HG03066 (cell line): ENCODE data around the gene SENP7.
A peak's percentile ranks its signal among the peaks of the same experiment; 100 is the strongest.
"Not testable (repeated sequence)": the region's sequence is repeated elsewhere in the genome, so short reads cannot be mapped to it uniquely, and the experiment has no call there.

ENCODE experiments used
- ATAC-seq: cut with Tn5 transposase; IDR thresholded peaks from one replicate; pipeline ENCODE4 v1.9.1; 2021; ENCODE audit warnings: low read depth; ENCODE audit not compliant: unreplicated experiment

SENP7 gene

DNA sequence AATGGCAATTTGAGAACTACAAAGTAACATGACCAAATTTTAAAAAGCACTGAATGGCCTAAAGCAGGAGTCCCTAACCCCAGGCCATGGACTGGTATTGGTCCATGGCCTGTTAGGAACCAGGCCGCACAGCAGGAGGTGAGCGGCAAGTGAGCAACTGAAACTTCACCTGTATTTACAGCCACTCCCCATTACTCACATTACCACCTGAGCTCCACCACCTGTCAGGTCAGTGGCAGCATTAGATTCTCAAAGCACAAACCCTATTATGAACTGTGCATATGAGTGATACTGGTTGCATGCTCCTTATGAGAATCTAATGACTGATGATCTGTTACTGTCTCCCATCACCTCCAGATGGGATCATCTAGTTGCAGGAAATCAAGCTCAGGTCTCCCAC lies 48.8 kb downstream of the SENP7 start:
- ATAC-seq = no peak

DNA sequence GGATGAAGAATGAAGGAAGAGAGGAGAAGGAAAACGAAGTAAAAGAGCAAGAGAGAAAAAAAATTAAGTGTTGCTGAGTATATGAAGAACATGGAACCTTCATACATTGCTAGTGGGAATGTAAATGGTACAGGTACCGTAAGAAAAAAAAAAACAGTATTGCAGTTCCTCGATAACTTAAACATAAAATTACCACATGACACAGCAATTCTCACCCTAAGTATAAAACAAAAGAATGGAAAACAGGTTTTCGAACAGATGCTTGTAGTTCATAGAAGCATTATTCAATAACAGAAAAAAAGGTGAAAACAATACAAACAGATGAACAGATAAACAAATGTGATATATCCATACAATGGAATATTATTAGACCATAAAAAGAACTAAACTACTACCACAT lies 51.6 kb downstream of the SENP7 start:
- ATAC-seq = no peak

DNA sequence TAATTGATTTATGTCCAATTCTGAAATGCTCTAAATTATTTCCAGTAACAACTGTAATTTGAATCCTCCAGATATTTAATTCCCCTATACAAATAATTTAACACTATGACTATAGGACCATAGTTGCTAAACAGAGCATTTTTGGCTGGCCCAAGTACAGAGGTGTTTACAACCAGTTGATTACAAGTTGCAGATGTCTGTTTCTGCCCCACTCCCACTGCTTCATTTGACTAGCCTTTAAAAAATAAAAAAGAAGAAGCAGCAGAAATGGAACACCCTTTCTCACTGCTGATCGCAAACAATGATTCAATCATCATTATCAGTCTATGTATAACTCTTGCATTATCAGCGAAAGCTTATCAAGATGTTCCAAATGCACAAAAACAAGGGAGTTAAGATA lies 54.6 kb downstream of the SENP7 start:
- no peak for ATAC-seq

DNA sequence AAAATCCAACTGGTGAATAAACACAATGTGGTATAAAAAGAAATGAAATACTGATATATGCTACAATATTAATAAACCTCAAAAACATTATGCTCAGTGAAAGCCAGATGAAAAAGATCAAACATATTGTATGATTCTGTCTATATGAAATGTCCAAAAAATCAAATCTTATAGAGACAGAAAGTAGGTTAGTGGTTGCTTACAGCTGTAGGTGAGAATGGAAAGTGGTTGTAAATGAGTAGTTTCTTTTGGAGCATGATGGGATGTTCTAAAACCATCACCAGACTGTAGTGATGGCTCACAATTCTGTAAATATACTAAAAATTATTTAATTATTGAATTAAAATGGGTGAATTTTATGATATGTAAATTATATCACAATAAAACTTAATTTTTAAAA lies 58.4 kb downstream of the SENP7 start:
- no peak for ATAC-seq

DNA sequence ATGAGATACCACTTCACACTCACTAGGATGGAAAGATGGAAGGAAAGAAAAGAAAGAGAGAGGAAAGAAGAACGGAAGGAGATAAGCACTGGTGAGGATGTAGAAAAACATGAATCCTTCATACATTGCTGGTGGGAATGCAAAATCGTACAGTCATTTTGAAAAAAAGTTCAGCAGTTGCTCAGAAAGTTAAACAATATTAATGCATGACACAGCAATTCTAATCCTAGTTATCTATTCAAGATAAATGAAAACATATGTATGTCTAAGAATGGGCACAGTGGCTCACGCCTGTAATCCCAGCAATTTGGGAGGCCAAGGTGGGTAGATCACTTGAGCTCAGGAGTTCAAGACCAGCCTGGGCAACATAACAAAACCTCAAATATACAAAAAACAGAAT lies 59.1 kb downstream of the SENP7 start:
- no peak for ATAC-seq

DNA sequence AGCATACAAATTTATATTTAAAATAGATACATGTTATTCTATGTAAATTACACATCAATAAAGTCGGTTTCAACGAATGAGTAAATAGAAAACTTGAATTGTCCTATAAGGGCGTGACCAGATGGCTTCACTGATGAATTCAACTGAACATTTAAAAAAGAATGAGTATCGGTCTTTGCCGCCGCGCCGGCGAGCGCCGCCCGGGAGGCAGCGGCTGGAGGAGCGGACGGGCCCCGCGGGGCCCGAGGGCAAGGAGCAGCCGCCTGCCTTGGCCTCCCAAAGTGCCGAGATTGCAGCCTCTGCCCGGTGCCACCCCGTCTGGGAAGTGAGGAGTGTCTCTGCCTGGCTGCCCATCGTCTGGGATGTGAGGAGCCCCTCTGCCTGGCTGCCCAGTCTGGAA lies 74.4 kb downstream of the SENP7 start:
- not testable (repeated sequence) for ATAC-seq

DNA sequence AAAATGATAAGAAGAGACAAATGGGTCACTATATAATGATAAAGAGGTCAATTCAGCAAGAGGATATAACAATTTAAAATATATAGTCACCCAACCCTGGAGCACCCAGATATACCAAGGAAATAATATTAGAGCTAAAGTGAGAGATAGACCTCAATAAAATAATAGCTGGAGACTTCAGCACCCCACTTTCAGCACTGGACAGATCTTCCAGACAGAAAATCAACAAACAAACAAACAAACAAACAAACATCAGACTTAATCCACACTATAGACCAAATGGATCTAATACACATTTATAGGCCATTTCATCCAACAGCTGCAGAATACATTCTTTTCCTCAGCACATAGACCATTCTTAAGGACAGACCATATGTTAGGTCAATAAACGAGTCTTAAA lies 79.4 kb downstream of the SENP7 start:
- no peak for ATAC-seq

DNA sequence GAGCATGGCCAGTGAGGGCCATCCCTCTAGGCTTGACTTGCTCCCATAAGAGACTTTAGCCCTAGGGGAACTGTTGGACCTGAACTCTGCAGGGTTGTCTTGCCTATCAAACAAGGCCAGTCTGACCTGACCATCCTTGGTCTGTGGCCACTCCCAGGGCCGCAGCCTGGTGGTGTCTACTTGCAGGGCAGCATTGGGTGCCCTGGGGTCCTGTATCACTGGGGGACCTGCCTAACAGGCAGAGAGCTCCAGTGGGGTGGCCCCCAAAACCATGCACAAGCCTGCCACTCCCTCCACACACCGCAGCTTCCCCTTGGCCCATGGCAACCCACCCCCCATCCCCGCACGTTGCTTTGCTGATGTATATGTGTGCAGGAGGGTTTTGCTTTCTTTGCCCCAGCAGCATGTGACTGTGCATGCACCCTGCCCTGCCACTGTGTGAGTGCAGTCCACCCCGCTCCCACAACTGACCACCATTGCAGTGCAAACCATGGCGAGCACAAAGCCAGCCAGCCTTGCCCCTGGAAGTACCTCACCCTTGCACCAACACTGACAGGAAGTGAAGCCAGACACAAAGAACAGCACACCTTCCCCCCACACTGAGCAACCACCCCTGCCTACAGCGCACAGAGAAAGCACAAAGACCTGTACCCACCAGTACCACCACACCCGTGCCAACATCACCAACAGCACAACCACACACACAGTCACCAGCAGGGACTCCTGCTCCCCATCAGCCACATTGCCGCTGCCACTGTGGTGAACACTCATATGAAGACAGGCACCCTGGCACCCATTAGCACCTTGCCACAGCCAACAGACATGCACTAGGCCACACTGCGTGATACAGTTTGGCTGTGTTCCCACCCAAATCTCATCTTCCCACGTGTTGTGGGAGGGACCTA lies 88.8 kb downstream of the SENP7 start:
- no peak for ATAC-seq

DNA sequence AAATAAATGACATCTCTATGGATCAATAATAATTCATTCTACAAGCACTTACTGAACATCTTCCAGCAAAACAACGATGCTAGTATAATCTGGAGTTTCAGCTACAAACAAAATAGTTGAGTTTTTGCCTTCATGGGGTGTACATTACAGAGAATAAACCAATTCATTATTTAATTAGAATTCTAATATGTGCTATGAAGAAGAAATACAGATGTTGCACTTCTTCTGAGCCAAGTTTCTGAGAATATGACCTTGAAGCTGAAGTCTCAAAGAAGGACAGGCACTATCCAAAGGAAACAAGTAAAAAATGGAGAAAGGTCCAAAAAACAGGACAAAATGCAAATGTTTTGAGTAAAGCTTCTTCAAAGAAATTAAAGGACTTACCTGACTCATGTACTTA lies 94.2 kb downstream of the SENP7 start:
- no peak for ATAC-seq

DNA sequence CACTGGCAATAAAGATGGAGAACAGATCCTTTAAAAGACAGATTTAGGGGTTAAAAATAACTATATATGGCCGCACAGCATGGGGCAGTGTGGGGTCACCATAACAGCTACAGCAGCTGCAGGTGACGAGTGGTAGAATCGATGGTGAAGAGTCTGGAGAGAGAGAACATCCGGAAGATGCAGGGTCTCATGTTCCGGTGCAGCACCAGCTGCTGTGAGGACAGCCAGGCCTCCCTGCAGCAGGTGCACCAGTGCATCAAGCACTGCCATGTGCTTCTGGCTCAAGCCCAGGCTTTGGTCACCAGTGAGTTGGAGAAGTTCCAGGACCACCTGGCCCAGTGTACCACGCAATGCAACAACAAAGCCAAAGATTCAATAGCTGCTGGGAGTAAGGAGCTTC lies 98.9 kb downstream of the SENP7 start:
- ATAC-seq = no peak

DNA sequence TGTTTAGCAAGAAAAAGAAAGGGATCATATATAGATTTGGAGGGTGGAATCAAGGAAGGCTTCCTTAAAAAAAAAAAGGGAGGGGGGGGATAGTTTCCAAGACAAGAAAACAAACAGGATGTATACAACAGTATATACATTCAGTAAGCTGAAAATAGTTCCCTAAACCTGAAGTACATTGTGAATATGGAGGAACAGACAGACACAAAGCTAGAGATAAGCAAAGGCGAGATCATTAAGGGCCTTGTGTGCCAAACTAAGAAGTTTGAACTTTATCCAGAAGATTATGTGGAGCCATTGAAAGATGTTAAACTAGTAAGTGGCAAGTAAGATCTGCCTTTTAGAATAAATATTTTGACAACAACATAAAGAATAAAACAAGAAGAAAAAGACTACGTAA lies 99.4 kb downstream of the SENP7 start:
- no peak for ATAC-seq

DNA sequence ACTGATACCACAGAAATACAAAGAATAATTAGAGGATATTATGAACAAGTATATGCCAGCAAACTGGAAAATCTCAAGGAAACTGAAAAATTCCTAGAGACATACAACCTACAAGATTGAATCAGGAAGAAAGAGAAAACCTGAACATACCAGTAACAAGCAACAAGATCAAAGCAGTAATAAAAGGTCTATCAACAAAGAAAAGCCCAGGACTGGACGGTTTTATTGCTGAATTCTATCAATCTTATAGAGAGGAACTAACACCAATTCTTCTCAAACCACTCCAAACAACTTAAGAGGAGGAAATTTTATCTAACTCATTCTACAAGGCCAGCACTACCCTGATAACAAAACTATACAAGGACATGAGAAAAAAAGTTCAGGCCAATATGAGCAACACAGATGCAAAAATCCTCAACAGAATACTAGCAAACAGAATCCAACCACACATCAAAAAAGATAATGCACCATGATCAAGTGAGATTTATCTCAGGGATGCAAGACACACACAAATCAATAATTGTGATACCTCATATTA lies 121.5 kb downstream of the SENP7 start:
- no peak for ATAC-seq

DNA sequence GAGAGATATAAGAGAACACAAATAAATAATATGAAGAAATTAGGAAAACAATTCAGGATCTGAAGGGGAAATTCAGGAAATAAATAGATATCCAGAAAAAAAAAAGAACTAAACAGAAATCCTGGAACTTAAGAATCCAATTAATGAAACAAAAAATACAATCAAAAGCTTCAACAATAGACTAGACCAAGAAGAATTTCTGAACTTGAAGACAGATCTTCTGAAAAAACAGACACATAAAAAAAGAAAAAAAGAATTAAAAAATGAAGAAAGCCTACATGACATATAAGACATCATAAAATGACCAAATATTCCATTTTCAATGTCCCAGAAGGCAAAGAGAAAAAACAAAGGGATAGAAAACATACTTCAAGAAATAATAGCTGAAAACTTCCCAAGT lies 124.3 kb downstream of the SENP7 start:
- no peak for ATAC-seq

DNA sequence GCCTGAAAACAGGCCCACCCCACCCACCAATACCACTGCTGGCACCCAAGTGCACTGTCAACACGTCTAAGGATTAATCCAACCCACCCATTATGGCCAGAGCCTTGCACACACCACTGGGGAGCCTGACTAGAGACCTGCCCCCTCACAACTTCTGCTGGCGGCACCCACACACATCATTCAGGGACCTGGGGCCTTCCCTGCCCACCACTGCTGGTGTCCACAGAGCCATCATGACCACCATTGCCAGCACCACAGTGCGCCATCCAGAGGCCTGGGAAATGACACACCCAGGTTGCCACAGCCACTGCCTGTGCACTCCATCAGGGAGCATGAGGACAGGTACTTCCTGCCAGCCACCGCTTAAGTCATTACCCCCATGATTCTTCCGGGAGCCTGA lies 125.7 kb downstream of the SENP7 start:
- no peak for ATAC-seq

DNA sequence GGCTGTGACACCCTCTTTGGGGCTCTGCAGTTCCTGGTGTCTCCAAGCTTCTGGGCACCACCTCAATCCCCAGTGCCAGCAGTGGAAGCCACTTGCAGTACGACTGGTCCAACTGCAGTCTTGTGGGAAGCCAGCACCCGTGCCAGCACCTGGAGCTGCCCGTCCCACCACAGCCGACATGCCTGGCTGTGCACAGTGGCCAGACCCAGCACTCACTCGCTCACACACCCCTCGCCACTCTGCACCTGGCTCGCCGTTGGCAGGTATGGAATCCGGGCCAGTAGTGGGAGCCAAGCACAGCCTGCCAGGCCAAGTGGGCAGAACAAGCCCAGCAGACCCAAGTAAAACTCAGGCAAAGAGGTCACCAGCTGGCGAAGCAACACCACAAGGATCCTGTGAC lies 128.6 kb downstream of the SENP7 start:
- ATAC-seq = no peak

DNA sequence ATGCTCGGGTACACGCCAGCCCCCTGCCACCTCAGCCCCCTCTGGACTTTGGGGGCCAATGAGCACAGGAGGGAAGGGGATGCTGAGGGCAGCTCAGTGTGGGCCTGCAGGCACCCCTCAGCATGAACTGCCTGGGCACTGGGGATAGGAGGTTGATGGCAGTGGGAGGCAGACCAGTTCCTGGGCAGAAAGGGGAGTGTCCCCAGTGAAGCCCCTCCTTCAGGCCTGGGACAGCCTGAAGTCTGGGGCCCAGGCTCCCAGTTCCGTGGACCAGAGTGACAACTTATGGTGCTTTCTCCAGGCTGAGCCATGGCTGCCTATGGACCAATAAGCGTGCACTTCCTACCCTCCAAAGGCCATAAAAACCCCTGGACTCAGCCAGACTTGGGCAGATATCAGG lies 129.4 kb downstream of the SENP7 start:
- ATAC-seq = no peak

DNA sequence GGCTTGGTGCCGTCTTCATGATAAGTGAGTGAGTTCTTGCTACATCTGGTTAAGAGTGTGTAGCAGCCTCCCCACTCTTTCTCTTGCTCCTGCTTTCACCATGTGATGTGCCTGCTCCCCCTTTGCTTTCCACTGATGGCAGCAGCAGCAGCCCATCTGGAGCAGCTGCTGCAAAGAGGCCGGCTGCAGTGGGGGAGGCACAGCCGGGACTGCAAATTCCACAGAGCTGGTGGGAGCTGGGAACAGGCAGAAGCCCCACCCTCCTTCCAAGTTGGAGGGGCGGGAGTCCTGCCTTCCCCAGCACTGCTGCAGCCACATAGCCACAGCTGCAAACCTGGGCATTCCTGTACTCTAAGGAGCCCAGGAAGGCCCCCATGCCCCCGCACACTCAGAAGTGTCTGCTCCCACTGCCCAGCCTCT lies 129.8 kb downstream of the SENP7 start:
- no peak for ATAC-seq

DNA sequence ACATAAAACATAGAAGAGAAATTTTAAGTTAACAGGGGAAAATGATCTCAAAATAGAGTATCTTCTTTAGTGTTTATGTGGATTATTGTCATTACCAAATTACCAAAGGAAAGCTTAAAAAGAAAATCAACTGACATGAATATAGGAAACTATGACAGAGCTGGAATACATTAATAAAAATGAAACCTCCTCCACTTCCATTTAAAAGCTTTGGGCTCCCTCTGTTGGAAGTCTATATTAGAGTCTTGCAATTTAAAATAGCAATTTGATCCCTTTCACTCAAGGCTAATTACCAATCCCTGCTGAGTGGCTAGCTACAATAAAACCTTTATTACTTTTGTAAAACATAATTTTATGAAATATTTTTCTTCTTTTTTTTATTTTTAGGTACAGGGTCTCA lies 131.2 kb downstream of the SENP7 start:
- ATAC-seq = no peak

DNA sequence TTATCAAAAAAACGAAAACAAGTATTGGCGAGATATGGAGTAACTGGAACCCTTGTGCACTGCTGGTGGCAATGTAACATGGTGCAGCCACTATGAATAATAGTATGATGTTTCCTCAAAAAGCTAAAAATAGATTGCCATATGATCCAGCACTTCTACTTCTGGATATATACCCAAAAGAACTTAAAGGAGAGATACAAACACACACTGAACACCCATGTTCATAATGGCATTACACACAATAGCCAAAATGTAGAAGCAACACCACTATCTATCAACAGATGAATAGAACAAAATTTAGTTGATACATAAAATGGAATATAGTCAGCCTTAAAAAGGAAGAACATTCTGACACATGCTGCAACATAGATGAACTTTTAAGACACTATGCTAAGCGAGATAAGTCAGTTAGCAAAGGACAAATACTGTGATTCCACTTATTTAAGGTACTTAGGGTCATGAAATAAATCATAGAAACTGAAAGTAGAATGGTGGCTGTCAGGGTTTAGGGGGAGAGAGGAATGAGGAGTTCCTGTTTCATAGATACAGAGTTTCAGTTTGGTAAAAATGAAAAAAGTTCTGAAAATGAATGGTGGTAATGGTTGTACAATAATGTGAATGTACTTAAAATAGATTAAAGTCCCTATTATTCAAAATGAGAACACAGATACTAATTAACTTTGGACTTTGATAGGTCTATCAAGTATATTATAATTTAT lies 133.2 kb downstream of the SENP7 start:
- ATAC-seq = peak; percentile 96

DNA sequence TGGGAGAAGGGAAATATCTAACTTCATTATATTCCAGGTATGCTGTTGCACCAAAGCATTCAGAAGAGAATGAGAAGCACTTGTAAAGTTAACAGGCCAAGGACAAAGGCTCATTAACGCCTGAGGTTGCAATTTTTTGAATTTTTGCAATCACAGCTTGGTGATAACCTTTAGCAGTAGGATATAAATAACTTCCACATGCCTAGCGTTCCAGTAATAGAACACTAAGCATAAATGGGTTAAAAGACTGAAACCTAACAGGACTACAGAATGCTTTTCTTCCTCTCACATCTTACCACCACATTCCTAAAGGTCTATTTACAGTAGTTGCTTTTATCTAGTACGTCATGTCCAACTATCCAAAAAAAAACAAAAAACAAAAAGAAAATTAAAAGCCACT lies 135.2 kb downstream of the SENP7 start:
- no peak for ATAC-seq

DNA sequence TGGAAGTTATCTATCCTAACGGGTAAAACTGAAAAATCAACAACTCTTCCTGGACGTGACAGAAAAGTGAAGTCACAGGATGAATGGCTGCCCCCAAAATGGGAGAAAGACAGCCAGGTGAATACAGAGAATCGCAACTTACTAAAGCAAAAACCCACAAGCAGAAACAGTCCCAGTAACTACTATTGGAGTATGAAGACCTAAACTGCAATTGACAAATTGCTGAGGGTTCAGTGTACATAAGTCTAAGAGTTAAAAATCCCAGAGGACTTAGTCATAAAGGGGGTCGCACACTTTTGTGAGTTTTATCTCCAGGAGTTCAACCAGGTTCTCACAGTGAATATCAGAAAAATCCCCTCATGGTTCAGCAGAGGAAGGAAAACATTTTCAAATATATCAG lies 135.8 kb downstream of the SENP7 start:
- no peak for ATAC-seq

DNA sequence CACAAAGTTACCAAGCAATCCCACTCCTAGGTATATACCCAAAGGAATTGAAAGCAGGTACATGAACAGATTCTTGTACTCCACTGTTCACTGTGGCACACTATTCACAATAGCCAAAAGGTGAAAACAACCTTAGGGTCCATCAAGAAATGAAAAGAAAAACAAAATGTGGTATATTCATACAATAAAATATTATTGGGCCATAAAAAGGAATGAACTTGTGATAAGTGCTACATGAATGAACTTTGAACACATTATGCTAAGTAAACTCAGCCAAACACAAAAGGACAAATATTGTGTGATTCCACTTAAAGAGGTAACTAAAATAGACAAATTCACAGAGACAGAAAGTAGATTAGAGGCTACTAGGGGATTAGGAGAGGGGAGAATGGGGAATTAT lies 137.4 kb downstream of the SENP7 start:
- no peak for ATAC-seq
